Activated CD8-positive, alpha-beta T cell treated with anti-CD3 and anti-CD28 coated beads for 36 hours (primary cell): Measurements from ENCODE around the gene KIAA1614. TPM values are rescaled to one million over a fixed set of nuclear protein-coding genes. Genes with fewer than 3 reads are reported as not detected.

Source experiments
- ATAC-seq: fragments of 200-7000 bp; cut with Tn5 transposase; one replicate; pipeline ENCODE4 v1.10.0; 2021; ENCODE audit warnings: mild to moderate bottlenecking, moderate library complexity
- CTCF ChIA-PET: fragments of 350-600 bp; sonication (Branson Sonifier 250); formaldehyde crosslinking; loops from one replicate; lab custom pipeline; 2021; ENCODE audit warnings: antibody characterized with exemption; lab: Charles Lee
- POLR2A ChIA-PET: fragments of 350-600 bp; sonication (Branson Sonifier 250); formaldehyde crosslinking; loops from one replicate; lab custom pipeline; 2021; ENCODE audit warnings: antibody characterized with exemption; lab: Charles Lee
- DNase-seq: peaks from one replicate; pipeline ENCODE4 v3.0.0-alpha.2; 2020
- H3K27ac Mint-ChIP-seq: one replicate; pipeline ENCODE4 v1.8.0; 2021; ENCODE audit warnings: mild to moderate bottlenecking, mixed read lengths
- H3K27me3 Mint-ChIP-seq: one replicate; pipeline ENCODE4 v1.8.0; 2021; ENCODE audit warnings: mixed read lengths
- H3K36me3 Mint-ChIP-seq: one replicate; pipeline ENCODE4 v1.8.0; 2021; ENCODE audit warnings: low read depth, mixed read lengths
- H3K4me1 Mint-ChIP-seq: one replicate; pipeline ENCODE4 v1.8.0; 2021; ENCODE audit warnings: low read depth, mixed read lengths
- H3K4me3 Mint-ChIP-seq: one replicate; pipeline ENCODE4 v1.8.0; 2021; ENCODE audit warnings: mild to moderate bottlenecking, moderate library complexity, mixed read lengths
- H3K9me3 Mint-ChIP-seq: one replicate; pipeline ENCODE4 v1.8.0; 2021; ENCODE audit warnings: mixed read lengths
- CTCF ChIP-seq: fragments of 200-600 bp; IDR thresholded peaks from one replicate; pipeline ENCODE4 v1.8.0; 2022; ENCODE audit warnings: antibody characterized with exemption, mild to moderate bottlenecking
- intact Hi-C: fragments of 100-400 bp; cut with micrococcal nuclease; formaldehyde crosslinking; loops from one replicate; pipeline ENCODE4 v1.10.0; 2022
- total RNA-seq, 2 experiments: library from RNA; stranded (reverse); gene quantifications; one replicate each; pipeline ENCODE4 v1.2.3, GENCODE V29; 2021

The KIAA1614 gene
- total RNA-seq, 2 experiments from 2014 or later = 0.18 TPM; not detected in 1

DNA sequence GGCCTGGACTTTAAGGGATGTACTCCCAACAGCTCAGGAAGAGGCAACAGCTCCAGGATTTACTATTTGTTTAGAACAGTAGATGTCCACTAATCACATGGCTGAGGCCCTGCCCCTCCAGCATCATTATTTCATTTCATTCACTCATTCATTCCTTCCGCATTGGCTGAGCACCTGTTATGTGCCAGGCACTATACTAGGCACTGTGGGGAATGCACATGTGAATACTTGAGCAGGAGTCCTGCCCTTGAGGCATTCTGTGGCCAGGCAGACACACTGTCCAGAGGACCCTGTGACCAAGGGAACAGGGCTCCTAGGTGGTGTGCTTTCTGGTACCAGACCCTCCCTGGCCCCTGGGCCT, 24.3 kb downstream of the KIAA1614 start:
- CTCF ChIA-PET = no interaction called here
- peaks cover 8% of the 10 kb centered on the region for H3K4me1 Mint-ChIP-seq
- no peak overlapping the region for H3K4me3 Mint-ChIP-seq
- H3K9me3 Mint-ChIP-seq = no peaks in the 10 kb centered on the region
- TF ChIP-seq CTCF = no peak
- no peak for ATAC-seq
- no peak for DNase-seq
- intact Hi-C loops = no loop called here
- POLR2A ChIA-PET = no interaction called here
- H3K27me3 Mint-ChIP-seq = peaks cover 3% of the 10 kb centered on the region
- no peak overlapping the region for H3K27ac Mint-ChIP-seq
- H3K36me3 Mint-ChIP-seq = no peaks in the 10 kb centered on the region

DNA sequence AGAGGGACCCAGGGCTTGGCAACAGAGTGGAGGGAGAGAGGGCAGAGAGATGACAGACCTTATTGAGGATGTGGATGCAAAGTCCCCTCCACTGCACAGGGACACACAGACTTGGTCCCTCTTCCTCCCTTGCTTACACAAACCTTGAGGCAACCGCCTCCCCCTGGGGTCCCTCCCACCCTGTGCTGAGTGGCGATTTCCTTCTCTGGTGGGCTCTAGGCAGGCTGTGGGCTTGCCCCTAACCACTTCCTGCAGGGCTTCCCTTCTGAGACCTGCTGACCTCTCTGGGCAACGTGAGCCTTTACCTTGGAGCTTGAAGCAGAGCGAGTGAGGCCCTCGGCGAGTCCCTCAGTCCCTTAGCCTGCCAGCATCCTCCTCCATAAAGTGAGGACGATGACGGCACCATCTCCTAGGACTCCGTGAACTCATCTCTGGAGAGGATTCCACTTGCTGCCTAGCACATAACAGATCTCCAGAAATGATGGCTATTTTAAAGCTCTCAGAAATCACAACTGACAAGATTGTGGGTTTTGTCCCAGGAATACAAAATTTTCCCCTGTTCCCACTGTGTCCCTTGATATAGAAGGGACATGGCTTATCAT, 25.0 kb downstream of the KIAA1614 start:
- CTCF ChIA-PET = interaction anchor here (0.9 kb wide), 1 partner anchor 9 kb away, joined by 3 read pairs; no protein-coding TSS in a partner anchor
- peaks cover 3% of the 10 kb centered on the region for H3K27me3 Mint-ChIP-seq
- no peaks in the 10 kb centered on the region for H3K9me3 Mint-ChIP-seq
- H3K4me3 Mint-ChIP-seq = no peak overlapping the region
- peaks cover 8% of the 10 kb centered on the region for H3K4me1 Mint-ChIP-seq
- TF ChIP-seq CTCF = no peak
- POLR2A ChIA-PET = no interaction called here
- H3K36me3 Mint-ChIP-seq = no peaks in the 10 kb centered on the region
- intact Hi-C loops = no loop called here
- no peak overlapping the region for H3K27ac Mint-ChIP-seq
- DNase-seq = no peak
- no peak for ATAC-seq

- POLR2A ChIA-PET = interaction anchor here (0.7 kb wide), 1 partner anchor 14 kb away, joined by 3 read pairs; no protein-coding TSS in a partner anchor
- no peak overlapping the region for H3K27ac Mint-ChIP-seq
- DNase-seq (no peak), ATAC-seq (no peak)
- intact Hi-C loops = no loop called here
- TF ChIP-seq CTCF = no peak
- H3K4me1 Mint-ChIP-seq = peaks cover 8% of the 10 kb centered on the region
- CTCF ChIA-PET = interaction anchor here (1.0 to 1.4 kb wide), 2 partner anchors 203 to 424 kb away, joined by 3 read pairs; no protein-coding TSS in a partner anchor
- peaks cover 3% of the 10 kb centered on the region for H3K27me3 Mint-ChIP-seq
- H3K9me3 Mint-ChIP-seq = no peaks in the 10 kb centered on the region
- H3K36me3 Mint-ChIP-seq = no peaks in the 10 kb centered on the region
- no peak overlapping the region for H3K4me3 Mint-ChIP-seq
Observed at GRCh38 chr1:180939073-180939710, 26.5 kb downstream of the KIAA1614 start.

DNA sequence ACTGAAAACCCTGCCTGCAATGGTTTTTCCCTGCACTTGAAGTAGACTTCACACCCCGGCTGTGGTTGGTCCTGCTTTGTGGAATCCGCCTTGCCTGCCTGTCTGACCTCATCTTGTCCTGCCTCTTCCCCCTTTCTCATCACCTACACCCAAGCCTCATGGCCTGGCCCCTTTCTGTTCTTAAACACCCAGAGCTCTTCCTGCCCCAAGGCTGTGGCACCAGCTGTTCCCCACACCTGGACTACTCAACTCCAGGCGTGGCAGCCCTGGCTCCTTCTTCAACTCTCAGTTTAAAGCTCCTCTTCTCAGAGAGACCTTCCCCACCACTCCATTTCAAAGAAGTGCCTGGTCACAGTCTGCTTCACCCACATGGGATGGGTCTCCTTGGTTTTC, 27.0 kb downstream of the KIAA1614 start:
- Mint-ChIP-seq H3K27me3 (peaks cover under 1% of the 10 kb centered on the region), H3K4me3 (no peak overlapping the region), H3K4me1 (peaks cover 5% of the 10 kb centered on the region), H3K27ac (no peak overlapping the region), H3K36me3 (no peaks in the 10 kb centered on the region), H3K9me3 (no peaks in the 10 kb centered on the region)
- POLR2A ChIA-PET = no interaction called here
- intact Hi-C loops = no loop called here
- ATAC-seq (no peak), DNase-seq (no peak)
- no peak for TF ChIP-seq CTCF
- CTCF ChIA-PET = interaction anchor here (1.0 to 1.4 kb wide), 3 partner anchors 15 to 425 kb away, joined by 3 read pairs; no protein-coding TSS in a partner anchor

DNA sequence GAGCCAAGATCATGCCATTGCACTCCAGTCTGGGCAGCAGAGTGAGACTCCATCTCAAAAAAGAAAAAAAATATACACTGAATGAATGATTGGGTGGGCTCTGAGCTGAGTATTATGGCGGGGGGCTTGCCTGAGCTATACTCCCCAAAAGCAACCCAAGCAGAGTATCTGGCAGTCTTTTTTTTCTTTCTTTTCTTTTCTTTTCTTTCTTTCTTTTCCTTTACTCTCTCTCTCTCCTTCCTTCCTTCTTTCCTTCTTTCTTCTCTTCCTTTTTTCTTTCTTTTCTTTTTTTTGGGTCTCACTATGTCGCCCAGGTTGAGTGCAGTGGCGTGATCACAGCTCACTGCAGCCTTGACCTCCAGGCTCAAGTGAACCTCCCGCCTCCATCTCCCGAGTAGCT, 27.7 kb downstream of the KIAA1614 start:
- Mint-ChIP-seq H3K4me3 (no peak overlapping the region), H3K27me3 (no peaks in the 10 kb centered on the region), H3K27ac (no peak overlapping the region), H3K9me3 (no peaks in the 10 kb centered on the region), H3K4me1 (peaks cover 4% of the 10 kb centered on the region), H3K36me3 (no peaks in the 10 kb centered on the region)
- no peak for DNase-seq
- ATAC-seq = no peak
- intact Hi-C loops = no loop called here
- no peak for TF ChIP-seq CTCF
- ChIA-PET CTCF (interaction anchor here (1.3 kb wide), 1 partner anchor 16 kb away, joined by 3 read pairs; no protein-coding TSS in a partner anchor), POLR2A (no interaction called here)
